CD4-positive, alpha-beta memory T cell (primary cell): ENCODE measurements around the gene ENTREP1. TPM values are rescaled to one million over a fixed set of nuclear protein-coding genes. Genes with fewer than 3 reads are reported as not detected.

Experiments used
- CTCF ChIA-PET: fragments of 350-600 bp; sonication (Branson Sonifier 250); formaldehyde crosslinking; loops from one replicate; lab custom pipeline; 2021; ENCODE audit warnings: inconsistent platforms; ENCODE audit not compliant: partially characterized antibody; lab: Charles Lee
- POLR2A ChIA-PET: fragments of 350-600 bp; sonication (Branson Sonifier 250); formaldehyde crosslinking; loops from one replicate; lab custom pipeline; 2021; ENCODE audit not compliant: partially characterized antibody; lab: Charles Lee
- DNase-seq, 5 donors: peaks; one replicate each; pipeline versions ENCODE4 v3.0.0 to v3.0.0-alpha.2; 2020 to 2022; ENCODE audit warnings: mixed read lengths in 1 of 5
- H3K27ac ChIP-seq: one replicate; pipeline ENCODE4 v1.7.0; 2013; ENCODE audit warnings: low read depth, low read length
- H3K27me3 ChIP-seq: 2 replicates; pipeline ENCODE4 v1.7.0; 2013; ENCODE audit warnings: mild to moderate bottlenecking, low read length, moderate library complexity; ENCODE audit not compliant: insufficient read depth
- H3K36me3 ChIP-seq: 2 replicates; pipeline ENCODE4 v1.7.0; 2013; ENCODE audit warnings: mild to moderate bottlenecking, low read length, moderate library complexity; ENCODE audit not compliant: insufficient read depth
- H3K4me1 ChIP-seq: 2 replicates; pipeline ENCODE4 v1.7.0; 2013; ENCODE audit warnings: mild to moderate bottlenecking, low read length, moderate library complexity; ENCODE audit not compliant: insufficient read depth
- H3K4me3 ChIP-seq, 2 donors: one replicate each; pipeline ENCODE4 v1.7.0; 2013; ENCODE audit warnings: low read length in 2 of 2, mild to moderate bottlenecking in 1 of 2
- H3K9me3 ChIP-seq, 2 donors: one replicate each; pipeline ENCODE4 v1.7.0; 2013; ENCODE audit warnings: low read length in 2 of 2, control low read depth in 1 of 2; ENCODE audit not compliant: control insufficient read depth in 1 of 2
- H3K27ac Mint-ChIP-seq, 7 donors: one replicate each; pipeline ENCODE4 v1.8.0; 2020 to 2021; ENCODE audit warnings: mixed read lengths in 7 of 7, mild to moderate bottlenecking in 6 of 7, inconsistent platforms in 3 of 7, moderate library complexity in 3 of 7
- H3K27me3 Mint-ChIP-seq, 2 donors: one replicate each; pipeline ENCODE4 v1.8.0; 2020 to 2021; ENCODE audit warnings: mixed read lengths in 2 of 2
- H3K36me3 Mint-ChIP-seq, 2 donors: one replicate each; pipeline ENCODE4 v1.8.0; 2020 to 2021; ENCODE audit warnings: mixed read lengths in 2 of 2, inconsistent platforms in 1 of 2, mild to moderate bottlenecking in 1 of 2
- H3K4me1 Mint-ChIP-seq, 4 donors: one replicate each; pipeline ENCODE4 v1.8.0; 2020 to 2021; ENCODE audit warnings: mixed read lengths in 4 of 4, mild to moderate bottlenecking in 1 of 4
- H3K4me3 Mint-ChIP-seq, 8 donors: one replicate each; pipeline ENCODE4 v1.8.0; 2020 to 2021; ENCODE audit warnings: mixed read lengths in 8 of 8, mild to moderate bottlenecking in 7 of 8, moderate library complexity in 6 of 8, inconsistent platforms in 3 of 8
- H3K9me3 Mint-ChIP-seq, 8 donors: one replicate each; pipeline ENCODE4 v1.8.0; 2020 to 2021; ENCODE audit warnings: mixed read lengths in 8 of 8, mild to moderate bottlenecking in 5 of 8, inconsistent platforms in 3 of 8, moderate library complexity in 1 of 8
- intact Hi-C: fragments of 100-400 bp; cut with micrococcal nuclease; formaldehyde crosslinking; loops from one replicate; pipeline ENCODE4 v1.15.1; 2023
- polyA plus RNA-seq, 2 donors: library from polyadenylated mRNA; unstranded; fragments of 300-500 nt; fragmentation: Illumina TruSeq; gene quantifications; one replicate each; pipeline ENCODE4 v1.2.3, GENCODE V29; 2021
- total RNA-seq, 2 experiments: library from RNA; stranded (reverse); gene quantifications; one replicate each; pipeline ENCODE4 v1.2.3, GENCODE V29; 2021

ENTREP1 gene
- total and polyA plus RNA-seq, 4 experiments from 2014 or later: 0.20 to 0.24 TPM; not detected in 2

GRCh38 chr9:69370430-69370829 is 45.4 kb downstream of the ENTREP1 start:
- Mint-ChIP-seq H3K36me3 (no peaks in the 10 kb centered on the region), H3K4me1 (no peaks in the 10 kb centered on the region), H3K4me3 (no peak overlapping the region), H3K27ac (no peak overlapping the region), H3K27me3 (peaks cover 9 to 10% of the 10 kb centered on the region in 2 donors), H3K9me3 (peaks cover 0 to 6% (median 2%) of the 10 kb centered on the region in 8 donors)
- no peaks in the 10 kb centered on the region for H3K27me3 ChIP-seq
- ChIA-PET CTCF (no interaction called here), POLR2A (no interaction called here)
- H3K9me3 ChIP-seq: no peaks in the 10 kb centered on the region
- H3K4me1 ChIP-seq: no peaks in the 10 kb centered on the region
- H3K4me3 ChIP-seq: no peak overlapping the region
- intact Hi-C loops: no loop called here
- H3K36me3 ChIP-seq: no peaks in the 10 kb centered on the region
- no peak overlapping the region for H3K27ac ChIP-seq
- DNase-seq: no peak

GRCh38 chr9:69371001-69371400 is 46.0 kb downstream of the ENTREP1 start:
- ChIA-PET CTCF (no interaction called here), POLR2A (no interaction called here)

GRCh38 chr9:69376651-69377050 is 51.6 kb downstream of the ENTREP1 start:
- H3K4me1 ChIP-seq: no peaks in the 10 kb centered on the region
- H3K4me3 ChIP-seq: no peak overlapping the region
- H3K36me3 ChIP-seq: no peaks in the 10 kb centered on the region
- Mint-ChIP-seq H3K27me3 (peaks cover 3 to 4% of the 10 kb centered on the region in 2 donors), H3K4me1 (no peaks in the 10 kb centered on the region), H3K9me3 (no peaks in the 10 kb centered on the region), H3K36me3 (no peaks in the 10 kb centered on the region), H3K4me3 (no peak overlapping the region), H3K27ac (no peak overlapping the region)
- DNase-seq: no peak
- intact Hi-C loops: no loop called here
- no peaks in the 10 kb centered on the region for H3K27me3 ChIP-seq
- H3K9me3 ChIP-seq: no peaks in the 10 kb centered on the region
- ChIA-PET CTCF (no interaction called here), POLR2A (no interaction called here)
- H3K27ac ChIP-seq: no peak overlapping the region

More at GRCh38 chr9:69371001-69371400, 46.0 kb downstream of the ENTREP1 start:
- DNase-seq: no peak
- H3K27ac ChIP-seq: no peak overlapping the region
- H3K4me1 Mint-ChIP-seq: no peaks in the 10 kb centered on the region
- no peak overlapping the region for H3K27ac Mint-ChIP-seq
- peaks cover 8 to 10% of the 10 kb centered on the region in 2 donors for H3K27me3 Mint-ChIP-seq
- H3K4me3 Mint-ChIP-seq: no peak overlapping the region
- H3K4me1 ChIP-seq: no peaks in the 10 kb centered on the region
- peaks cover 0 to 6% (median 2%) of the 10 kb centered on the region in 8 donors for H3K9me3 Mint-ChIP-seq
- intact Hi-C loops: no loop called here
- H3K36me3 Mint-ChIP-seq: no peaks in the 10 kb centered on the region
- no peaks in the 10 kb centered on the region for H3K36me3 ChIP-seq
- H3K9me3 ChIP-seq: no peaks in the 10 kb centered on the region
- H3K4me3 ChIP-seq: no peak overlapping the region
- H3K27me3 ChIP-seq: no peaks in the 10 kb centered on the region

- Mint-ChIP-seq H3K27me3 (peaks cover 3 to 8% of the 10 kb centered on the region in 2 donors), H3K27ac (no peak overlapping the region), H3K4me3 (no peak overlapping the region), H3K4me1 (no peaks in the 10 kb centered on the region), H3K36me3 (no peaks in the 10 kb centered on the region), H3K9me3 (no peaks in the 10 kb centered on the region)
- intact Hi-C loops: no loop called here
- Histone ChIP-seq H3K27ac (no peak overlapping the region), H3K27me3 (no peaks in the 10 kb centered on the region), H3K9me3 (no peaks in the 10 kb centered on the region), H3K4me1 (no peaks in the 10 kb centered on the region), H3K4me3 (no peak overlapping the region), H3K36me3 (no peaks in the 10 kb centered on the region)
- DNase-seq: no peak
- CTCF ChIA-PET: no interaction called here
- POLR2A ChIA-PET: no interaction called here
Measured at GRCh38 chr9:69377291-69377690, 52.3 kb downstream of the ENTREP1 start.

- Histone ChIP-seq H3K4me1 (no peaks in the 10 kb centered on the region), H3K27ac (no peak overlapping the region), H3K4me3 (no peak overlapping the region), H3K36me3 (no peaks in the 10 kb centered on the region), H3K27me3 (no peaks in the 10 kb centered on the region), H3K9me3 (no peaks in the 10 kb centered on the region)
- POLR2A ChIA-PET: no interaction called here
- H3K4me1 Mint-ChIP-seq: no peaks in the 10 kb centered on the region
- no peak for DNase-seq
- no peaks in the 10 kb centered on the region for H3K36me3 Mint-ChIP-seq
- peaks cover 1 to 6% of the 10 kb centered on the region in 2 donors for H3K27me3 Mint-ChIP-seq
- no peak overlapping the region for H3K4me3 Mint-ChIP-seq
- no peak overlapping the region for H3K27ac Mint-ChIP-seq
- intact Hi-C loops: no loop called here
- CTCF ChIA-PET: no interaction called here
- no peaks in the 10 kb centered on the region for H3K9me3 Mint-ChIP-seq
Measured at GRCh38 chr9:69377981-69378380, 53.0 kb downstream of the ENTREP1 start.

GRCh38 chr9:69379270-69379982 is 54.4 kb downstream of the ENTREP1 start:
- H3K36me3 ChIP-seq: no peaks in the 10 kb centered on the region
- CTCF ChIA-PET: no interaction called here
- no peak overlapping the region for H3K4me3 ChIP-seq
- H3K27ac Mint-ChIP-seq: no peak overlapping the region
- H3K9me3 ChIP-seq: no peaks in the 10 kb centered on the region
- H3K27me3 ChIP-seq: no peaks in the 10 kb centered on the region
- H3K4me1 Mint-ChIP-seq: no peaks in the 10 kb centered on the region
- no peaks in the 10 kb centered on the region for H3K9me3 Mint-ChIP-seq
- POLR2A ChIA-PET: no interaction called here
- H3K27ac ChIP-seq: no peak overlapping the region
- H3K4me1 ChIP-seq: no peaks in the 10 kb centered on the region
- no peak for DNase-seq
- intact Hi-C loops: no loop called here
- peaks cover 4 to 8% of the 10 kb centered on the region in 2 donors for H3K27me3 Mint-ChIP-seq
- H3K4me3 Mint-ChIP-seq: no peak overlapping the region
- no peaks in the 10 kb centered on the region for H3K36me3 Mint-ChIP-seq

GRCh38 chr9:69380301-69380700 is 55.3 kb downstream of the ENTREP1 start:
- Mint-ChIP-seq H3K27me3 (peaks cover 5 to 10% of the 10 kb centered on the region in 2 donors), H3K4me1 (no peaks in the 10 kb centered on the region), H3K4me3 (no peak overlapping the region), H3K27ac (no peak overlapping the region), H3K9me3 (no peaks in the 10 kb centered on the region), H3K36me3 (no peaks in the 10 kb centered on the region)
- Histone ChIP-seq H3K4me1 (no peaks in the 10 kb centered on the region), H3K27me3 (no peaks in the 10 kb centered on the region), H3K9me3 (no peaks in the 10 kb centered on the region), H3K36me3 (no peaks in the 10 kb centered on the region), H3K27ac (no peak overlapping the region), H3K4me3 (no peak overlapping the region)
- intact Hi-C loops: no loop called here
- POLR2A ChIA-PET: no interaction called here
- CTCF ChIA-PET: no interaction called here
- no peak for DNase-seq
